ENCODE measurements around the gene TMEM236. TPM values are rescaled to one million over a fixed set of nuclear protein-coding genes. Genes with fewer than 3 reads are reported as not detected.

Gene TMEM236
- total and polyA plus RNA-seq, 8 donors, result 0.21 to 2.8 (median 0.50) TPM

DNA sequence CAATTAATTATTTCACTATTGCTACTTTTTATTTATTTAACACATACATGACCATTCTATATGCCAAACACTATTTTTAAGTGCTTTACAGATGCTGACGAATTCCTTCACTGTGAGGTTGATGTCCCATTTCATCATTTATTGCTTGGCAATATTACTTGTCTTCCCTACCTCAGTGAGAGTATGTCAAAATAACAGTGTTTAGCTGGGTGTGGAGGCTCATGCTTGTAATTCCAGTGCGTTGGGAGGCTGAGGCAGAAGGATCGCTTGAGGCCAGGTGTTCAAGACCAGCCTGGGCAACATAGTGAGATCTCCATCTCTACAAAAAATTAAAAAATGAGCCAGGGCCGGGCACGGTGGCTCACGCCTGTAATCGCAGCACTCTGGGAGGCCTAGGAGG lies 37.4 kb downstream of the TMEM236 start:
- Histone ChIP-seq H3K4me1 (peaks cover 0 to 41% of the 10 kb centered on the region in 2 donors), H3K4me3 (no peak overlapping the region), H3K36me3 (no peaks in the 10 kb centered on the region), H3K27ac (no peak overlapping the region), H3K9me3 (no peaks in the 10 kb centered on the region), H3K27me3 (no peaks in the 10 kb centered on the region)
- ATAC-seq (no peak), DNase-seq (no peak)
- TF ChIP-seq, protein P1, sequence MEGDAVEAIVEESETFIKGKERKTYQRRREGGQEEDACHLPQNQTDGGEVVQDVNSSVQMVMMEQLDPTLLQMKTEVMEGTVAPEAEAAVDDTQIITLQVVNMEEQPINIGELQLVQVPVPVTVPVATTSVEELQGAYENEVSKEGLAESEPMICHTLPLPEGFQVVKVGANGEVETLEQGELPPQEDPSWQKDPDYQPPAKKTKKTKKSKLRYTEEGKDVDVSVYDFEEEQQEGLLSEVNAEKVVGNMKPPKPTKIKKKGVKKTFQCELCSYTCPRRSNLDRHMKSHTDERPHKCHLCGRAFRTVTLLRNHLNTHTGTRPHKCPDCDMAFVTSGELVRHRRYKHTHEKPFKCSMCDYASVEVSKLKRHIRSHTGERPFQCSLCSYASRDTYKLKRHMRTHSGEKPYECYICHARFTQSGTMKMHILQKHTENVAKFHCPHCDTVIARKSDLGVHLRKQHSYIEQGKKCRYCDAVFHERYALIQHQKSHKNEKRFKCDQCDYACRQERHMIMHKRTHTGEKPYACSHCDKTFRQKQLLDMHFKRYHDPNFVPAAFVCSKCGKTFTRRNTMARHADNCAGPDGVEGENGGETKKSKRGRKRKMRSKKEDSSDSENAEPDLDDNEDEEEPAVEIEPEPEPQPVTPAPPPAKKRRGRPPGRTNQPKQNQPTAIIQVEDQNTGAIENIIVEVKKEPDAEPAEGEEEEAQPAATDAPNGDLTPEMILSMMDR (IDR thresholded peaks at IDR 0.05), result no peak
- intact Hi-C loops (cut with DNase I), result no loop called here

DNA sequence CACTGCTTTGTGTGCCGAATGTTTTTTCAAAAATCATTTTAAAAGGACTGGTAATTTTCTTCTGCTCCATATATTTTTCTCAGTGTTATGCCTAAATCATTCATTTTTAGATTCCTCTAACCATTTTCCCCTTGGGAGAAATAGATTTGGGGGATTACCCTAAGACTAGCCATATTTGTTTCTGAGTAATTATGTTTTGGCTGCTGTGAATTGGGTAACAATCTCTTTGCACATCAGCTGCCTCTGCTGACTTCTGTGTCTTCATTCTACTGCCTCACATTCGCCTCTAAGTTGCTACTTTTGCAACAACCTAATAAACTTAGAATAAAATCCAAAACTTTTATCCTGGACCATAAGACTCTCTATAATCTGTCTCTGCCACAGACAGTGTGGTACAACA lies 38.6 kb downstream of the TMEM236 start:
- H3K9me3 ChIP-seq, result no peaks in the 10 kb centered on the region
- intact Hi-C loops (cut with DNase I), result no loop called here
- TF ChIP-seq, protein P1 (IDR thresholded peaks at IDR 0.05), result no peak
- no peak overlapping the region for H3K27ac ChIP-seq
- H3K4me3 ChIP-seq, result no peak overlapping the region
- no peak for ATAC-seq
- peaks cover 0 to 36% of the 10 kb centered on the region in 2 donors for H3K4me1 ChIP-seq
- no peaks in the 10 kb centered on the region for H3K27me3 ChIP-seq
- no peaks in the 10 kb centered on the region for H3K36me3 ChIP-seq
- DNase-seq, result no peak

DNA sequence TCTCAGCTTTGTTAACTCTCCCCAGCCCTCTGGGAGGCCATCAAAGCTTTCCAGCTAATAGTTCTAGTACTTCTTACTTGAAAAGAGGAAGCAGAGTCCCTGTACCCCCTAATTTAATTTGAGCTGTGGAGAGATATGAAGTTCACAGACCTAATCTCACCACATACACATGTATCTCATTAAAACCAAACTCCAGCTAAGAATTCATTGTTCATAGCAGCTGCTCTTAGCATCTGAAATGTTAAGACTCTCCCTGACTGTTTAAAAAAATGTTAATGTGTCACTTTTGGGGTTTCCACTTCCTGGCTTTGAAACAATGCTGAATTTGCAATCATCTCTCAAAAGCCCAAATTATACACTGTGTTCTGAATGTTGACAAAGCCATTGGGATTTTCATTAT lies 41.0 kb downstream of the TMEM236 start:
- ATAC-seq (no peak), DNase-seq (no peak)
- H3K36me3 ChIP-seq, result no peaks in the 10 kb centered on the region
- no peaks in the 10 kb centered on the region for H3K27me3 ChIP-seq
- H3K4me1 ChIP-seq, result peaks cover 0 to 20% of the 10 kb centered on the region in 2 donors
- intact Hi-C loops (cut with DNase I), result no loop called here
- H3K4me3 ChIP-seq, result no peak overlapping the region
- H3K9me3 ChIP-seq, result no peaks in the 10 kb centered on the region
- peak overlapping the region in 1 of 2 donors; percentile 58 for H3K27ac ChIP-seq
- TF ChIP-seq, protein P1 (IDR thresholded peaks at IDR 0.05), result no peak

DNA sequence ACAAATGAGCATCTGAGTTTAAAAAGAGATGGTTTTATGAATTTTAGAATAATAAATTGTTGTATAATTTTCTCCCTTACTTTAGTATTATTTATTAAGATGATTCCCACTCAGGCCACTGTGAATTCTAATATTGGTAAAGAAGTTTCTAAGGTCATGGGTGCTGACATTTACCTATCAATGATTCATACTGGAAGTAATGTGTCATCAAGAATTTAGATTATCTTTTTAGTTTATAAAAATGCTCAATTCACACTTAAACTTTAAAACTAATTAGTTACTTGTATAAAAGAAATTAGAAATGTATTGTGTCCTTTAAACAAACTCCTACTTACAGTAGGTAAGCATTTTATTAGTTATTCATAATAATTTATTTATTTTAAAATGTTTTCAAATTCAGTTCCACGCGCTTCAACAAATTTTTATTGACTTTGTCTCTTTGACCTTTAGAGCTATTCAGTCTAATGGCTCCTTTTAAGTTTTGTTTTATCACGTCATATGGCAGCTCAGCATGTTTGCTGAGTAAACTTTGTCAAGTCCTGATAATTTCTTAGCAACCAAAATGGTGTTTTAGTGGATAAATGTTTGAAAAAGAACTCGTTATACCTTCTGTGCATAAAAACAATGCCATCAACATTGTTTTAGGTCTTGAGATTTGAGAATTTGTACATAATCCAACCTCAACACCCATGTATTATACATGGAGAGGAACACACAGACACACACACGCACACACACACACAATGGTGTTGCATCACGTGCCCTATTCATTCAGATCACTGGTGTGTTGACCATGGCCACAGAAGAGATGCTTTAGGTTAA lies 42.0 kb downstream of the TMEM236 start:
- no peak overlapping the region for H3K4me3 ChIP-seq
- peak overlapping the region in 1 of 2 donors; percentile 58 for H3K27ac ChIP-seq
- peak in 1 of 4 donors; percentile 49 for DNase-seq
- no peaks in the 10 kb centered on the region for H3K9me3 ChIP-seq
- intact Hi-C loops (cut with DNase I), result no loop called here
- no peaks in the 10 kb centered on the region for H3K27me3 ChIP-seq
- H3K4me1 ChIP-seq, result peaks cover 0 to 20% of the 10 kb centered on the region in 2 donors
- peak; percentile 84 for ATAC-seq
- TF ChIP-seq, protein P1 (IDR thresholded peaks at IDR 0.05), result no peak
- no peaks in the 10 kb centered on the region for H3K36me3 ChIP-seq

DNA sequence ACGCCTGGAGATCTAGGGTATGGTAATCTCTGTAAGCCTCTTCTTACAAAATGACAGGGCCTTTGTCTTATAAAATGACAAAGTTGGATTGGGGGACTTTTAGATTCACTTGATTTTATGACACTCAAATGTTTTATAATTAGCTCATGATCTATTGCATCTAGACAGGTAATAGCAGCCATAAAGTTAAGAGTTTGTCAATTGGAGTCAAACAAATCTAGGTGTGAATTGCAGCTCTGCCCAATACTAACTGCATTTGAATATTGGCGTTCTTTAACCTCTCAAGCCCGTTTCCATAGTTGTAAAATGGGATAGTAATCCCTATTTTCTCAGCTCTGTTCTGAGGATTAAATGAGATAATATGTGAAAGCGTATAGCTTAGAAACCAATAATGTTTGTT lies 43.1 kb downstream of the TMEM236 start:
- ATAC-seq (no peak), DNase-seq (no peak)
- Histone ChIP-seq H3K27me3 (no peaks in the 10 kb centered on the region), H3K4me1 (peaks cover 0 to 20% of the 10 kb centered on the region in 2 donors), H3K9me3 (no peaks in the 10 kb centered on the region), H3K27ac (no peak overlapping the region), H3K4me3 (no peak overlapping the region), H3K36me3 (no peaks in the 10 kb centered on the region)
- intact Hi-C loops (cut with DNase I), result no loop called here
- TF ChIP-seq, protein P1 (IDR thresholded peaks at IDR 0.05), result no peak

Measured in left lung (tissue), 10 donors.